Measurements from ENCODE around the gene GASK1B.

GASK1B gene

GRCh38 chr4:158186815-158187214 lies 14.0 kb upstream of the GASK1B start:
- no peak for TF ChIP-seq CTCF (conservative IDR thresholded peaks at IDR 0.05)
- no peak overlapping the region for H3K27ac ChIP-seq

- H3K27ac ChIP-seq: no peak overlapping the region
- TF ChIP-seq CTCF (conservative IDR thresholded peaks at IDR 0.05): no peak
Observed at GRCh38 chr4:158182736-158183135, 9.9 kb upstream of the GASK1B start.

- no peak for TF ChIP-seq CTCF (conservative IDR thresholded peaks at IDR 0.05)
- no peak overlapping the region for H3K27ac ChIP-seq
Observed at GRCh38 chr4:158181906-158182305, 9.1 kb upstream of the GASK1B start.

- TF ChIP-seq CTCF (conservative IDR thresholded peaks at IDR 0.05): no peak
- peak overlapping the region; percentile 96; the same call in 1 of the 2 replicates for H3K27ac ChIP-seq
Observed at GRCh38 chr4:158179465-158179864, 6.6 kb upstream of the GASK1B start.

GRCh38 chr4:158176776-158177175 lies 4.0 kb upstream of the GASK1B start:
- TF ChIP-seq CTCF (conservative IDR thresholded peaks at IDR 0.05): no peak
- H3K27ac ChIP-seq: peak overlapping the region; percentile 96

- TF ChIP-seq CTCF (conservative IDR thresholded peaks at IDR 0.05): no peak
Observed at GRCh38 chr4:158176108-158176507, 3.3 kb upstream of the GASK1B start.

GRCh38 chr4:158170691-158171561 lies 1.9 kb downstream of the GASK1B start:
- peak overlapping the region; percentile 96 for H3K27ac ChIP-seq
- TF ChIP-seq CTCF (conservative IDR thresholded peaks at IDR 0.05): peak; percentile 86

More at GRCh38 chr4:158176108-158176507, 3.3 kb upstream of the GASK1B start:
- peak overlapping the region; percentile 96 for H3K27ac ChIP-seq

Measured in VCaP (cell line).